LNCAP (cell line): ENCODE data around the gene FGF14.

Experiments used
- CTCF ChIP-seq: fragments of 450-650 bp; IDR thresholded peaks from 2 replicates; pipeline ENCODE4 v1.5.1; 2017; ENCODE audit warnings: mild to moderate bottlenecking

Gene FGF14

GRCh38 chr13:101880581-101880980 is 521.3 kb downstream of the FGF14 start:
- TF ChIP-seq CTCF: no peak

GRCh38 chr13:101876951-101877350 is 524.9 kb downstream of the FGF14 start:
- TF ChIP-seq CTCF: no peak

- no peak for TF ChIP-seq CTCF
Observed at GRCh38 chr13:101875717-101876393, 526.0 kb downstream of the FGF14 start.

GRCh38 chr13:101875091-101875490 is 526.8 kb downstream of the FGF14 start:
- no peak for TF ChIP-seq CTCF

- TF ChIP-seq CTCF: no peak
Observed at GRCh38 chr13:101869553-101869952, 532.3 kb downstream of the FGF14 start.

GRCh38 chr13:101868585-101869469 is 533.0 kb downstream of the FGF14 start:
- TF ChIP-seq CTCF: no peak

- no peak for TF ChIP-seq CTCF
Observed at GRCh38 chr13:101866889-101867581, 534.8 kb downstream of the FGF14 start.
